GM12878 (cell line): ENCODE results near the gene ZNF506. TPM values are rescaled to one million over a fixed set of nuclear protein-coding genes. Genes with fewer than 3 reads are reported as not detected.
A peak's percentile ranks its signal among the peaks of the same experiment; 100 is the strongest.

Experiments
- BRCA1 ChIP-seq: IDR thresholded peaks from 2 replicates; pipeline ENCODE4 v1.6.1; 2011; ENCODE audit warnings: low read depth, low read length, improper control_type of control experiment
- CBX3 ChIP-seq: fragments of 200-600 bp; sonication (generic); IDR thresholded peaks from 2 replicates; pipeline ENCODE4 v1.6.1; 2016; ENCODE audit warnings: low read depth, borderline replicate concordance
- ESRRA ChIP-seq: IDR thresholded peaks from 2 replicates; pipeline ENCODE4 v1.6.1; 2012; ENCODE audit warnings: mild to moderate bottlenecking, low read length, improper control_type of control experiment
- FOXK2 ChIP-seq: fragments of 450-650 bp; IDR thresholded peaks from 2 replicates; pipeline ENCODE4 v1.6.1; 2017; ENCODE audit warnings: mild to moderate bottlenecking, moderate library complexity
- HDAC2 ChIP-seq: fragments of 200-600 bp; sonication (generic); IDR thresholded peaks from 2 replicates; pipeline ENCODE4 v1.6.1; 2017
- JUNB ChIP-seq: IDR thresholded peaks from 2 replicates; pipeline ENCODE4 v1.6.1; 2016; ENCODE audit warnings: antibody characterized with exemption, mild to moderate bottlenecking
- KDM1A ChIP-seq: fragments of 200-600 bp; sonication (generic); IDR thresholded peaks from 2 replicates; pipeline ENCODE4 v1.6.1; 2016; ENCODE audit warnings: borderline replicate concordance
- MEF2A ChIP-seq: IDR thresholded peaks from 2 replicates; pipeline ENCODE4 v1.6.1; 2011; ENCODE audit warnings: low read depth, mild to moderate bottlenecking, low read length, moderate library complexity; ENCODE audit not compliant: insufficient read depth
- MTA2 ChIP-seq: fragments of 450-650 bp; IDR thresholded peaks from 2 replicates; pipeline ENCODE4 v1.6.1; 2016; ENCODE audit warnings: low read depth, mild to moderate bottlenecking, moderate library complexity
- MYC ChIP-seq: IDR thresholded peaks from 2 replicates; pipeline ENCODE4 v1.6.1; 2011; ENCODE audit warnings: mild to moderate bottlenecking, low read length, moderate library complexity, inconsistent platforms; ENCODE audit not compliant: insufficient read depth, insufficient replicate concordance, insufficient read length, severe bottlenecking
- NRF1 ChIP-seq: conservative IDR thresholded peaks from 2 replicates; pipeline ENCODE4 v1.6.1; 2011; ENCODE audit warnings: mild to moderate bottlenecking, low read depth, low read length, improper control_type of control experiment
- POLR2AphosphoS2 ChIP-seq: IDR thresholded peaks from 2 replicates; pipeline ENCODE4 v1.6.1; 2011; ENCODE audit warnings: low read depth, mild to moderate bottlenecking, low read length, improper control_type of control experiment, moderate library complexity
- RAD21 ChIP-seq: IDR thresholded peaks from 2 replicates; pipeline ENCODE4 v1.6.1; 2011; ENCODE audit warnings: mild to moderate bottlenecking, low read depth, low read length, moderate library complexity; ENCODE audit not compliant: insufficient read depth
- RAD51 ChIP-seq: fragments of 450-650 bp; IDR thresholded peaks from 2 replicates; pipeline ENCODE4 v1.6.1; 2016; ENCODE audit warnings: moderate library complexity, mild to moderate bottlenecking, inconsistent platforms
- RELA ChIP-seq: fragments of 450-650 bp; IDR thresholded peaks from 2 replicates; pipeline ENCODE4 v1.8.0; 2014; ENCODE audit warnings: borderline replicate concordance; ENCODE audit not compliant: partially characterized antibody
- RFX5 ChIP-seq: IDR thresholded peaks from 2 replicates; pipeline ENCODE4 v1.6.1; 2011; ENCODE audit warnings: low read depth, low read length, improper control_type of control experiment
- SKIL ChIP-seq: fragments of 450-650 bp; IDR thresholded peaks from 2 replicates; pipeline ENCODE4 v1.6.1; 2017; ENCODE audit warnings: mild to moderate bottlenecking, low read depth, inconsistent platforms; ENCODE audit not compliant: poor library complexity, severe bottlenecking
- SMAD1 ChIP-seq: fragments of 450-650 bp; IDR thresholded peaks from 2 replicates; pipeline ENCODE4 v1.6.1; 2018; ENCODE audit warnings: mild to moderate bottlenecking, low read depth; ENCODE audit not compliant: partially characterized antibody
- SREBF2 ChIP-seq: IDR thresholded peaks from 2 replicates; pipeline ENCODE4 v1.6.1; 2012; ENCODE audit warnings: mild to moderate bottlenecking, low read length
- TBL1XR1 ChIP-seq: IDR thresholded peaks from 2 replicates; pipeline ENCODE4 v1.6.1; 2012; ENCODE audit warnings: low read depth, low read length, improper control_type of control experiment
- TCF7 ChIP-seq: IDR thresholded peaks from 2 replicates; pipeline ENCODE4 v1.6.1; 2014; ENCODE audit warnings: antibody characterized with exemption, borderline replicate concordance
- YBX1 ChIP-seq: fragments of 450-650 bp; IDR thresholded peaks from 2 replicates; pipeline ENCODE4 v1.6.1; 2016; ENCODE audit warnings: antibody characterized with exemption
- ZBTB33 ChIP-seq: fragments of 450-650 bp; IDR thresholded peaks from 2 replicates; pipeline ENCODE4 v1.6.1; 2017; ENCODE audit warnings: mild to moderate bottlenecking
- polyA plus RNA-seq, 11 experiments: library from polyadenylated mRNA; depleted of rRNA in 4 of 11; unstranded in 6 of 11; stranded (reverse) in 5 of 11; fragments of >200 nt; fragmentation: Nextera tagmentation in 4 of 11; fragmentation: Illumina TruSeq in 1 of 11; extraction: Ambion mirVana in 4 of 11; extraction: Trizol in 1 of 11; gene quantifications; 1 replicate in 1 of 11; 2 replicates in 10 of 11; pipeline versions ENCODE4 v1.2.1 to v1.2.3, GENCODE V29; 2011 to 2016; ENCODE audit warnings: inconsistent platforms in 2 of 11, missing spikeins in 2 of 11, low read depth in 1 of 11
- total RNA-seq, 4 experiments: library from RNA; depleted of rRNA in 3 of 4; stranded (reverse); fragments of >200 nt in 3 of 4; fragmentation: Illumina TruSeq in 1 of 4; extraction: Trizol in 1 of 4; gene quantifications; 2 replicates each; pipeline versions ENCODE4 v1.2.1 to v1.2.3, GENCODE V29; 2013 to 2021
- TF ChIP-seq, protein P1 (sequence below): fragments of 450-650 bp; IDR thresholded peaks from 2 replicates; pipeline ENCODE4 v1.6.1; 2017; ENCODE audit warnings: low read depth, mild to moderate bottlenecking, moderate library complexity
- TF ChIP-seq, protein P2 (sequence below): IDR thresholded peaks from 2 replicates; pipeline ENCODE4 v1.6.1; 2012; ENCODE audit warnings: low read depth, low read length, improper control_type of control experiment
- TF ChIP-seq, protein P3 (sequence below): fragments of 450-650 bp; IDR thresholded peaks from 2 replicates; pipeline ENCODE4 v1.6.1; 2016; ENCODE audit warnings: mild to moderate bottlenecking

ZNF506 gene
- total and polyA plus RNA-seq, 10 of the 15 experiments (the other 5 are each of a cell fraction or from before 2014, with no cell fraction given), result 3.5 to 12.0 (median 7.9) TPM

GRCh38 chr19:19823916-19824315 lies 2.4 kb upstream of the ZNF506 start (continued):
- TF ChIP-seq MYC, result no peak
- TF ChIP-seq YBX1, result no peak
- TF ChIP-seq, protein P1, sequence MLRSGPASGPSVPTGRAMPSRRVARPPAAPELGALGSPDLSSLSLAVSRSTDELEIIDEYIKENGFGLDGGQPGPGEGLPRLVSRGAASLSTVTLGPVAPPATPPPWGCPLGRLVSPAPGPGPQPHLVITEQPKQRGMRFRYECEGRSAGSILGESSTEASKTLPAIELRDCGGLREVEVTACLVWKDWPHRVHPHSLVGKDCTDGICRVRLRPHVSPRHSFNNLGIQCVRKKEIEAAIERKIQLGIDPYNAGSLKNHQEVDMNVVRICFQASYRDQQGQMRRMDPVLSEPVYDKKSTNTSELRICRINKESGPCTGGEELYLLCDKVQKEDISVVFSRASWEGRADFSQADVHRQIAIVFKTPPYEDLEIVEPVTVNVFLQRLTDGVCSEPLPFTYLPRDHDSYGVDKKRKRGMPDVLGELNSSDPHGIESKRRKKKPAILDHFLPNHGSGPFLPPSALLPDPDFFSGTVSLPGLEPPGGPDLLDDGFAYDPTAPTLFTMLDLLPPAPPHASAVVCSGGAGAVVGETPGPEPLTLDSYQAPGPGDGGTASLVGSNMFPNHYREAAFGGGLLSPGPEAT, result peak; percentile 88
- peak; percentile 96 for TF ChIP-seq RELA
- TF ChIP-seq SREBF2, result no peak
- no peak for TF ChIP-seq ESRRA
- TF ChIP-seq ZBTB33, result no peak
- no peak; the same call in 1 of the 2 replicates for TF ChIP-seq TBL1XR1
- no peak for TF ChIP-seq KDM1A
- TF ChIP-seq CBX3, result no peak
- no peak for TF ChIP-seq HDAC2
- TF ChIP-seq RAD21, result no peak
- no peak for TF ChIP-seq TCF7
- TF ChIP-seq, protein P2, sequence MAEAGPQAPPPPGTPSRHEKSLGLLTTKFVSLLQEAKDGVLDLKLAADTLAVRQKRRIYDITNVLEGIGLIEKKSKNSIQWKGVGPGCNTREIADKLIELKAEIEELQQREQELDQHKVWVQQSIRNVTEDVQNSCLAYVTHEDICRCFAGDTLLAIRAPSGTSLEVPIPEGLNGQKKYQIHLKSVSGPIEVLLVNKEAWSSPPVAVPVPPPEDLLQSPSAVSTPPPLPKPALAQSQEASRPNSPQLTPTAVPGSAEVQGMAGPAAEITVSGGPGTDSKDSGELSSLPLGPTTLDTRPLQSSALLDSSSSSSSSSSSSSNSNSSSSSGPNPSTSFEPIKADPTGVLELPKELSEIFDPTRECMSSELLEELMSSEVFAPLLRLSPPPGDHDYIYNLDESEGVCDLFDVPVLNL, result no peak
- no peak for TF ChIP-seq RFX5
- no peak for TF ChIP-seq POLR2AphosphoS2
- no peak for TF ChIP-seq BRCA1
- no peak for TF ChIP-seq RAD51
- TF ChIP-seq MEF2A, result 0 out of 2 replicates have a peak, but pooled peaks have one; percentile 34
- TF ChIP-seq MTA2, result peak; percentile 53; the same call in 1 of the 2 replicates
- TF ChIP-seq SMAD1, result no peak
- TF ChIP-seq SKIL, result no peak
- TF ChIP-seq FOXK2, result no peak
- no peak for TF ChIP-seq NRF1
- no peak for TF ChIP-seq JUNB
- TF ChIP-seq, protein P3, sequence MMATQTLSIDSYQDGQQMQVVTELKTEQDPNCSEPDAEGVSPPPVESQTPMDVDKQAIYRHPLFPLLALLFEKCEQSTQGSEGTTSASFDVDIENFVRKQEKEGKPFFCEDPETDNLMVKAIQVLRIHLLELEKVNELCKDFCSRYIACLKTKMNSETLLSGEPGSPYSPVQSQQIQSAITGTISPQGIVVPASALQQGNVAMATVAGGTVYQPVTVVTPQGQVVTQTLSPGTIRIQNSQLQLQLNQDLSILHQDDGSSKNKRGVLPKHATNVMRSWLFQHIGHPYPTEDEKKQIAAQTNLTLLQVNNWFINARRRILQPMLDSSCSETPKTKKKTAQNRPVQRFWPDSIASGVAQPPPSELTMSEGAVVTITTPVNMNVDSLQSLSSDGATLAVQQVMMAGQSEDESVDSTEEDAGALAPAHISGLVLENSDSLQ, result no peak
